ENCODE data around the gene COLEC11.
"Not testable (repeated sequence)": the region's sequence is repeated elsewhere in the genome, so short reads cannot be mapped to it uniquely, and the experiment has no call there.

COLEC11 gene

GRCh38 chr2:3594493-3595281, at the start of gene COLEC11:
Gene COLEC11, plus strand, starts transcription at chr2:3595112. Its CDS starts 9,229 bp downstream, at chr2:3604341.
- no peak for DNase-seq (ENCODE audit: low read depth)

GRCh38 chr2:3545788-3546478, 49.0 kb upstream of the COLEC11 start:
- no peak for DNase-seq (ENCODE audit: low read depth)

GRCh38 chr2:3547915-3548314, 47.0 kb upstream of the COLEC11 start:
- DNase-seq (ENCODE audit: low read depth), result no peak

- no peak for DNase-seq (ENCODE audit: low read depth)
Measured at GRCh38 chr2:3553946-3554345, 41.0 kb upstream of the COLEC11 start.

- DNase-seq (ENCODE audit: low read depth), result no peak
Measured at GRCh38 chr2:3557639-3558204, 37.2 kb upstream of the COLEC11 start.

- peak; percentile 97 for DNase-seq (ENCODE audit: low read depth)
Measured at GRCh38 chr2:3558205-3559014, 36.5 kb upstream of the COLEC11 start, which contains the start of gene RNASEH1. Gene RNASEH1, minus strand, starts transcription at chr2:3558333. Its CDS starts 73 bp downstream, at chr2:3558260.

GRCh38 chr2:3563521-3563976, 31.4 kb upstream of the COLEC11 start:
- no peak for DNase-seq (ENCODE audit: low read depth)

- no peak for DNase-seq (ENCODE audit: low read depth)
Measured at GRCh38 chr2:3565117-3565516, 29.8 kb upstream of the COLEC11 start.

GRCh38 chr2:3566806-3567205, 28.1 kb upstream of the COLEC11 start:
- no peak for DNase-seq (ENCODE audit: low read depth)

GRCh38 chr2:3569656-3570055, 25.3 kb upstream of the COLEC11 start:
- DNase-seq (ENCODE audit: low read depth), result not testable (repeated sequence)

GRCh38 chr2:3571284-3571683, 23.6 kb upstream of the COLEC11 start:
- no peak for DNase-seq (ENCODE audit: low read depth)

- no peak for DNase-seq (ENCODE audit: low read depth)
Measured at GRCh38 chr2:3572620-3573019, 22.3 kb upstream of the COLEC11 start.

- no peak for DNase-seq (ENCODE audit: low read depth)
Measured at GRCh38 chr2:3574155-3574554, 20.8 kb upstream of the COLEC11 start.

GRCh38 chr2:3575534-3576262, 19.2 kb upstream of the COLEC11 start:
- DNase-seq (ENCODE audit: low read depth), result no peak

GRCh38 chr2:3576263-3576630, 18.7 kb upstream of the COLEC11 start:
- DNase-seq (ENCODE audit: low read depth), result not testable (repeated sequence)

- DNase-seq (ENCODE audit: low read depth), result no peak
Measured at GRCh38 chr2:3578987-3579386, 15.9 kb upstream of the COLEC11 start.

GRCh38 chr2:3580449-3580848, 14.5 kb upstream of the COLEC11 start:
- DNase-seq (ENCODE audit: low read depth), result no peak

- DNase-seq (ENCODE audit: low read depth), result no peak
Measured at GRCh38 chr2:3581367-3582262, 13.3 kb upstream of the COLEC11 start.

- DNase-seq (ENCODE audit: low read depth), result no peak
Measured at GRCh38 chr2:3584076-3584475, 10.8 kb upstream of the COLEC11 start.

- no peak for DNase-seq (ENCODE audit: low read depth)
Measured at GRCh38 chr2:3584608-3585260, 10.2 kb upstream of the COLEC11 start.
